ENCODE results near the gene ELL. TPM values are rescaled to one million over a fixed set of nuclear protein-coding genes. Genes with fewer than 3 reads are reported as not detected.
A peak's percentile ranks its signal among the peaks of the same experiment; 100 is the strongest.

The ELL gene
- polyA plus RNA-seq, 3 donors = 12.2 to 35.3 (median 12.6) TPM

DNA sequence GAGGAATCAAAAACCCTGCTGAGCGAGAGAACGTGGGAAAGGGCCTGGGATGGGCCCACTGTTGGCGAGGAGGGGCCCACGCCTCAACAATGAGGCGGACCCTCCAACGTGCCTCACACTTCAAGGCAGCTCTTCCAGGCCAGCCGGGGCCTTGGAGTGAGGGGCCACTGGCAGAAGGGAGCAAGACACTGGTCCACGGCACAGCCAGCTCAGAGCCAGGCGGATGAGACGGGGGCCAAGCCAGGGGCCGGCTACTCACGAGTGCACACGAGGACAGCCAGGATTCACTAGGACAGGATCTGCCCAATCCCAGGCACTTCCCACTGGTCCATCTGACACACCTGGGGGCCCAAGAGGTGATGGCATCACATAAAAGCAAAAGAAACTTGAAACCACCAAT is 20.5 kb downstream of the ELL start:
- Mint-ChIP-seq H3K4me1 (peaks cover 99% of the 10 kb centered on the region), H3K9me3 (no peaks in the 10 kb centered on the region), H3K36me3 (peaks cover 29 to 34% of the 10 kb centered on the region in 2 donors), H3K27me3 (ENCODE audit: low read depth in 3 of 3) (peaks cover 0 to 3% (median 2%) of the 10 kb centered on the region in 3 donors), H3K4me3 (peak overlapping the region in 1 of 2 donors; percentile 39), H3K27ac (peak overlapping the region; percentile 96 to 99 (median 98))
- DNase-seq = no peak
- WGBS (ENCODE audit: insufficient coverage) = 85% methylated on average over 13 of the region's 13 CpGs
- Histone ChIP-seq H4K20me1 (ENCODE audit: insufficient read depth, low read length) (peaks cover 97% of the 10 kb centered on the region), H3K4me3 (replicated peaks in 1 of 3; ENCODE audit: low read depth in 2 of 3, low read length in 3 of 3) (peak overlapping the region in 1 of 3 experiments; percentile 61), H3K27me3 (ENCODE audit: control insufficient read depth in 2 of 2, insufficient read depth in 2 of 2, low read length in 2 of 2) (no peaks in the 10 kb centered on the region), H3K4me1 (ENCODE audit: control insufficient read depth in 1 of 2, insufficient read depth in 2 of 2, low read length in 2 of 2) (peaks cover 93 to 100% of the 10 kb centered on the region in 2 donors), H3K79me2 (ENCODE audit: insufficient read depth, low read length) (peaks cover 92% of the 10 kb centered on the region), H3K9me3 (replicated peaks in 1 of 2; ENCODE audit: control insufficient read depth in 1 of 2, insufficient read depth in 1 of 2, low read length in 2 of 2) (no peaks in the 10 kb centered on the region), H2AFZ (ENCODE audit: insufficient read depth, low read depth, low read length, poor library complexity, severe bottlenecking) (no peak overlapping the region), H3K27ac (ENCODE audit: low read depth in 1 of 2, low read length in 2 of 2) (peak overlapping the region; percentile 95 to 96), H3K4me2 (replicated peaks; ENCODE audit: extremely low read depth, low read length, poor library complexity, severe bottlenecking) (peak overlapping the region; percentile 68), H3K36me3 (replicated peaks in 1 of 2; ENCODE audit: control insufficient read depth in 1 of 2, insufficient read depth in 2 of 2, low read length in 2 of 2) (peaks cover 0 to 13% of the 10 kb centered on the region in 2 donors), H3K9ac (ENCODE audit: insufficient read depth, low read length, poor library complexity, severe bottlenecking) (peak overlapping the region; percentile 68)
- TF ChIP-seq CTCF (IDR thresholded peaks at IDR 0.05) = no peak
- intact Hi-C loops (cut with micrococcal nuclease) = no loop called here

DNA sequence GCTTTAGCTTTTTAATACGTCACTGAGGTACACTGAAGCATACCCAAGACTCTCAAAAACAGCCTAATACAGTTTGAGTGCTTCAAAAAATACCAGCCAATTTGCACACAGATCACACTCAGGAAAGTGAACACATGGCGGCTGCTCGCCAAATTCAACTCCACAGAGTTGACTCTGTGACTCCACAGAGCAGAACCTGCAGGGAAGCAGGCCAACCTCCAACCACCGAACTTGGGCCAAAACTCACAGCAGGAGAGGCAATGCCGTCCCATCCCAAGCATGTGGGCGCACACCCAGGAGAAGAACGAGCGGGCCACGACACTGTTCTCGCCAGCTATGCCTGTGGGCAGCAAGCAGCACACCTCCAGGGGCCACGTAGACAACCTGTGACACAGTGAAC is 21.1 kb downstream of the ELL start:
- peaks cover 99% of the 10 kb centered on the region for H3K4me1 Mint-ChIP-seq
- Histone ChIP-seq H3K9me3 (replicated peaks in 1 of 2; ENCODE audit: control insufficient read depth in 1 of 2, insufficient read depth in 1 of 2, low read length in 2 of 2) (no peaks in the 10 kb centered on the region), H3K27me3 (ENCODE audit: control insufficient read depth in 2 of 2, insufficient read depth in 2 of 2, low read length in 2 of 2) (no peaks in the 10 kb centered on the region), H3K4me3 (replicated peaks in 1 of 3; ENCODE audit: low read depth in 2 of 3, low read length in 3 of 3) (no peak overlapping the region), H3K4me2 (replicated peaks; ENCODE audit: extremely low read depth, low read length, poor library complexity, severe bottlenecking) (peak overlapping the region; percentile 68), H3K36me3 (replicated peaks in 1 of 2; ENCODE audit: control insufficient read depth in 1 of 2, insufficient read depth in 2 of 2, low read length in 2 of 2) (peaks cover 0 to 13% of the 10 kb centered on the region in 2 donors), H4K20me1 (ENCODE audit: insufficient read depth, low read length) (peaks cover 97% of the 10 kb centered on the region), H2AFZ (ENCODE audit: insufficient read depth, low read depth, low read length, poor library complexity, severe bottlenecking) (no peak overlapping the region), H3K27ac (ENCODE audit: low read depth in 1 of 2, low read length in 2 of 2) (peak overlapping the region; percentile 95 to 96), H3K9ac (ENCODE audit: insufficient read depth, low read length, poor library complexity, severe bottlenecking) (no peak overlapping the region), H3K4me1 (ENCODE audit: control insufficient read depth in 1 of 2, insufficient read depth in 2 of 2, low read length in 2 of 2) (peaks cover 94 to 100% of the 10 kb centered on the region in 2 donors), H3K79me2 (ENCODE audit: insufficient read depth, low read length) (peaks cover 91% of the 10 kb centered on the region)
- DNase-seq = no peak
- intact Hi-C loops (cut with micrococcal nuclease) = no loop called here
- H3K27me3 Mint-ChIP-seq (ENCODE audit: low read depth in 3 of 3) = peaks cover 0 to 3% (median 2%) of the 10 kb centered on the region in 3 donors
- peaks cover 32 to 34% of the 10 kb centered on the region in 2 donors for H3K36me3 Mint-ChIP-seq
- H3K9me3 Mint-ChIP-seq = no peaks in the 10 kb centered on the region
- peak overlapping the region in 5 of 7 donors; percentile 37 to 99 (median 98) for H3K27ac Mint-ChIP-seq
- peak overlapping the region; percentile 31 to 39 for H3K4me3 Mint-ChIP-seq
- no peak for TF ChIP-seq CTCF (IDR thresholded peaks at IDR 0.05)
- WGBS (ENCODE audit: insufficient coverage) = 94% methylated on average over 11 of the region's 11 CpGs

Data from CD14-positive monocyte (primary cell).